ENCODE measurements around the gene DCDC2. TPM values are rescaled to one million over a fixed set of nuclear protein-coding genes. Genes with fewer than 3 reads are reported as not detected.
A peak's percentile ranks its signal among the peaks of the same experiment; 100 is the strongest.

The DCDC2 gene
- total RNA-seq, 1 donor from 2014 or later = 142 TPM

DNA sequence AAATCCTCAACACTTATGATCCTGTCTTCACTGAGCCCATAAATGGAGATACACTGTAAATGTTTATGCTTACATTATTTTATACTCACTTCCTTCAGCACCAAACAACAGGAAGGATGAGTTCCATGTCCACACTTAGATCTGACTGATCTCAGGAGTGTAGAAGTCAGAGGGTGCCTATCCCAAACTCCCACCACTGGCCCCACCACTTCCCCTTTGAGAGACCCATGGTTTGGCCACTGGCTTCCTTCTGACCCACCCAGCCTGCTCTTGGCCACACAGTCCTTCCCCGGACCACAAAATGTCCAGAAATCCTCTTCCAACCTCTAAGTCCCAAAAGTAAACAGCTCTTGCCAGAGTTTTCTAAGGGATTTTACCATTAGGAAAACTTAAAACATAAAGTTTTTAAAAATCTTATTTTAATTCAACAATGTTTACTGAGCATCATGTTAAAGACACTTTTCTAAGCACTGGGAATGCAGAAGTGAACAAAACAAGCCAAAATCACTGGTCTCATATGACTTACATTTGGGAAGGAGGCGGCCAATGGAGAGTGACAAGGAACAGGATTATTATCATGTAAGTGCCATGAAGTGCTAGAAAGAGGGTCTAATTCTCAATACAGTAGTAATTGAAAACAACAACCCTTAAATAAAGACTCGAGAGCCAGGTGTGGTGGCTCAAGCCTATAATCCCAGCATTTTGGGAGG is 128.0 kb downstream of the DCDC2 start:
- TF ChIP-seq, protein P1, sequence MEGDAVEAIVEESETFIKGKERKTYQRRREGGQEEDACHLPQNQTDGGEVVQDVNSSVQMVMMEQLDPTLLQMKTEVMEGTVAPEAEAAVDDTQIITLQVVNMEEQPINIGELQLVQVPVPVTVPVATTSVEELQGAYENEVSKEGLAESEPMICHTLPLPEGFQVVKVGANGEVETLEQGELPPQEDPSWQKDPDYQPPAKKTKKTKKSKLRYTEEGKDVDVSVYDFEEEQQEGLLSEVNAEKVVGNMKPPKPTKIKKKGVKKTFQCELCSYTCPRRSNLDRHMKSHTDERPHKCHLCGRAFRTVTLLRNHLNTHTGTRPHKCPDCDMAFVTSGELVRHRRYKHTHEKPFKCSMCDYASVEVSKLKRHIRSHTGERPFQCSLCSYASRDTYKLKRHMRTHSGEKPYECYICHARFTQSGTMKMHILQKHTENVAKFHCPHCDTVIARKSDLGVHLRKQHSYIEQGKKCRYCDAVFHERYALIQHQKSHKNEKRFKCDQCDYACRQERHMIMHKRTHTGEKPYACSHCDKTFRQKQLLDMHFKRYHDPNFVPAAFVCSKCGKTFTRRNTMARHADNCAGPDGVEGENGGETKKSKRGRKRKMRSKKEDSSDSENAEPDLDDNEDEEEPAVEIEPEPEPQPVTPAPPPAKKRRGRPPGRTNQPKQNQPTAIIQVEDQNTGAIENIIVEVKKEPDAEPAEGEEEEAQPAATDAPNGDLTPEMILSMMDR (conservative IDR thresholded peaks at IDR 0.05; ENCODE audit: low read depth, low read length) = no peak
- H3K4me3 ChIP-seq (ENCODE audit: low read depth, low read length) = no peak overlapping the region

DNA sequence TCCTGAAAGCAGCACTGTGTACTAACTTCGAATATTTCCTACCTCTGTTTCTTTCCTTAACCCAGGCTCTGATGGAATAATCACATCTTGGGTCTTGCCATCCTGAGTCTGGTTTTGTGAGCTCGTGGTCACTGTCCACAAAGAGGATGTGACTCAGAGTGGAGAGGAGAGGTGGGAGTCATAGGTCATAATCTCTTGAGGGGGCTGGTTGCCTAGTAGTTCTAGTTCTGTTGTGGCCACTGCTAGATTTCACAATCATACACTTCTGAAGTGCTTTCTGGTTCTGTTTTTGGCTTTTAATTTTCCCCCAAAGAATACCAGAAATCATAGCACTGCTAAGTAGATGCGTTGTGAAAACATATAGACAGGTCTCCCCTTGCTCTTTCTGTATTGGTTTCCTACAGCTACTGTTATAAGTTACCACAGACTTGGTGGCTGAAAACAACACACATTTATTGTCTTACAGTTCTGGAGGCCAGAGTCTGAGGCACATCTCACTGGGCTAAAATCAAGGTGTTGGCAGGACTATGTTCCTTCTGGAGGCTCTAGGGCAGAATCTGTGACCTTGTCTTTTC is 129.1 kb downstream of the DCDC2 start:
- TF ChIP-seq, protein P1 (conservative IDR thresholded peaks at IDR 0.05; ENCODE audit: low read depth, low read length) = no peak
- peak; percentile 67 for DNase-seq (ENCODE audit: low read depth)
- H3K4me3 ChIP-seq (ENCODE audit: low read depth, low read length) = no peak overlapping the region

More for the DNA sequence above, 128.0 kb downstream of the DCDC2 start:
- no peak for DNase-seq (ENCODE audit: low read depth)

DNA sequence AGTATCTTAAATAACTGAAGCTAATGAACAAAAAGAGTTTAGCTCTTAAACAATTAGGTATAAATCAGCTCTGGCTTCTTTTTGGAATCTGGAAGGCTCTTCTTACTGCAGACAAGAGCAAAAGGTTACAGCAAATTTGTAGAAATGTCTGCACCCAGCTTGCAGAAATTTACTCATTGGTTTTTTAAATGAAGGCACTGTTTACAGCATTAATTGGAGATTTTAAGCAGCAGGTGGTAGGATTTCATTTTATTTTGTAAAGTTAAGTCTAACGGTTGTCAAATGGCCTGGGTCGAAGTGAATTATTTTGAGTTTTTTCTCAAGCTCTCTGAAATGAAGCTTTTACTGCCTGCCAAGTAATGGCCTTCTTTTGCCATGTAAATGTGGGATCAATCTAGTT is 129.7 kb downstream of the DCDC2 start:
- no peak overlapping the region for H3K4me3 ChIP-seq (ENCODE audit: low read depth, low read length)
- no peak for DNase-seq (ENCODE audit: low read depth)
- TF ChIP-seq, protein P1 (conservative IDR thresholded peaks at IDR 0.05; ENCODE audit: low read depth, low read length) = no peak

DNA sequence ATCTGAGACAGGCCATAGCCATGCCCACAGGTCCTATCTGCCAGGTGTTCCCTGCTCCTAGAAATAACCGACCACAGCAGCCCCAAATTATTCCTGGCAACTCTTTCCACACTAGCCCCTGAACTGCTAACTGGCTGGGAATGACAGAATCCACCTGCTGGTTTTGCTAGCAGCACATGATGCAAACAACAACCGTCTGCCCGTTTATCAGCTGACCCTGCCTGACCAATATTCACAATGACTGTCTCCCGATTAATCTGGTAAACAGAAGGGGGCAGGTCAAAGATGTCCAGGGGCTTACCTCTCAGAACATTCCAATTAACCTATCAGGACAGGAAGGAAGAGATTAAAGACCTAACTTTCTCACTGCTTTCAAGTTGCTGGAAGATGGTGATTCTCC is 130.3 kb downstream of the DCDC2 start:
- TF ChIP-seq, protein P1 (conservative IDR thresholded peaks at IDR 0.05; ENCODE audit: low read depth, low read length) = no peak

DNA sequence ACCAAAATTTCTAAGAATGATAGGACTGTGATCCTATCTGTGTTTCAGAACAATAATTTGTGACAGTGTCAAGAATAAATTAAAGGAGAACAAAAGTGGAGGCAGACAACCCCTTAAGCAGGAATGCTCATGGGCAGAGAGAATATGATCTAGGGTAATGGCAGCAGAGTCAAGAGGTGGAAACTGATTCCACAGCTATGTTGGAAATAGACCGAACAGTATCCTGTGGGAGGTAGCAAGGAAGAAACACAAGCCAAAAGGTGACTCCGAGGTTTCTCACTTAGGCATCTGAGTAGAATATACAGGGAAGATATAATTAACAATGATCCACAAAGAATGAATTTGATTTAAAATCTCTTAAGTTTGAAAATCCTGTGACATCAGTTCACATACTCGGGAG is 131.3 kb downstream of the DCDC2 start:
- TF ChIP-seq, protein P1 (conservative IDR thresholded peaks at IDR 0.05; ENCODE audit: low read depth, low read length) = no peak
- no peak for DNase-seq (ENCODE audit: low read depth)
- no peak overlapping the region for H3K4me3 ChIP-seq (ENCODE audit: low read depth, low read length)

More for the DNA sequence above, 130.3 kb downstream of the DCDC2 start:
- H3K4me3 ChIP-seq (ENCODE audit: low read depth, low read length) = no peak overlapping the region
- DNase-seq (ENCODE audit: low read depth) = no peak

DNA sequence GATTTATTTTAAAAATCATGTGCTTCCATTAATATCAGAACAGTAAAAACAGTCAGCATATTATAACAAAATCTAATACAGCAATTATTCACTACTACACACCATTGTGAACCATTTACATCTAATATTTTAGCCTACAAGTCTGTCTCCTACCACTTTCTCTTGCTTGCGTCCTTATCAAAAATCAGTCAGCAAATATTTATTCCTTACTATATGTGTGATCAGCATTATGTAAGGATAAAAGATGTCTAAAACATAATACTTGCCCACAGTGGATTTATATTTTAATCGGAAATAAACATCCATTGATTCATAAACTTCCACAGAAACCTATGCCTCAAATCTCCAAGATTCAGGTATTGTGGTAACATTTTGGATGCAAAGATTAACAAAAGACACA is 132.0 kb downstream of the DCDC2 start:
- DNase-seq (ENCODE audit: low read depth) = no peak
- TF ChIP-seq, protein P1 (conservative IDR thresholded peaks at IDR 0.05; ENCODE audit: low read depth, low read length) = no peak

More for the DNA sequence above, 132.0 kb downstream of the DCDC2 start:
- H3K4me3 ChIP-seq (ENCODE audit: low read depth, low read length) = no peak overlapping the region

Data from epithelial cell of proximal tubule (primary cell).